Loucy (cell line): ENCODE results near the gene MIPEP.

Experiments used
- H2AFZ ChIP-seq: fragments of 200-600 bp; sonication (generic); 2 replicates; pipeline ENCODE4 v1.6.0; 2016; ENCODE audit warnings: antibody characterized with exemption, mild to moderate bottlenecking, low read length, moderate library complexity
- H3F3A ChIP-seq: fragments of 200-600 bp; 2 replicates; pipeline ENCODE4 v1.6.0; 2016; ENCODE audit warnings: antibody characterized with exemption, low read depth, mild to moderate bottlenecking
- H3K27me3 ChIP-seq: fragments of 200-600 bp; sonication (generic); 2 replicates; pipeline ENCODE4 v1.6.1; 2014; ENCODE audit warnings: low read length, mild to moderate bottlenecking; ENCODE audit not compliant: insufficient read depth, poor library complexity, severe bottlenecking
- H3K36me3 ChIP-seq: fragments of 200-600 bp; sonication (generic); 2 replicates; pipeline ENCODE4 v1.6.1; 2016; ENCODE audit warnings: low read length; ENCODE audit not compliant: insufficient read depth
- H3K4me1 ChIP-seq: fragments of 200-600 bp; sonication (generic); 2 replicates; pipeline ENCODE4 v1.5.1; 2014; ENCODE audit warnings: low read length, mild to moderate bottlenecking; ENCODE audit not compliant: insufficient read depth, poor library complexity, severe bottlenecking
- H3K4me2 ChIP-seq: fragments of 200-600 bp; sonication (generic); 2 replicates; pipeline ENCODE4 v1.6.0; 2014; ENCODE audit warnings: antibody characterized with exemption, low read length, low read depth, mild to moderate bottlenecking; ENCODE audit not compliant: poor library complexity, severe bottlenecking
- H3K4me3 ChIP-seq: fragments of 200-600 bp; sonication (generic); 2 replicates; pipeline ENCODE4 v1.5.1; 2014; ENCODE audit warnings: low read length, mild to moderate bottlenecking, mixed read lengths; ENCODE audit not compliant: poor library complexity, severe bottlenecking
- H3K79me2 ChIP-seq: fragments of 200-600 bp; sonication (generic); 2 replicates; pipeline ENCODE4 v1.6.1; 2014; ENCODE audit warnings: low read length; ENCODE audit not compliant: insufficient read depth
- H3K9ac ChIP-seq: fragments of 200-600 bp; sonication (generic); 2 replicates; pipeline ENCODE4 v1.6.0; 2014; ENCODE audit warnings: mild to moderate bottlenecking, low read depth, low read length, moderate library complexity; ENCODE audit not compliant: poor library complexity, severe bottlenecking
- H3K9me2 ChIP-seq: fragments of 200-600 bp; sonication (generic); replicated peaks from 2 replicates; pipeline ENCODE4 v1.6.1; 2016; ENCODE audit warnings: low read depth, low read length, mixed read lengths
- H3K9me3 ChIP-seq: fragments of 200-600 bp; sonication (generic); 2 replicates; pipeline ENCODE4 v1.6.1; 2014; ENCODE audit warnings: mild to moderate bottlenecking, antibody characterized with exemption, low read length, low read depth; ENCODE audit not compliant: insufficient read depth
- H4K20me1 ChIP-seq: fragments of 200-600 bp; sonication (generic); 2 replicates; pipeline ENCODE4 v1.6.0; 2014; ENCODE audit warnings: antibody characterized with exemption, low read length, mild to moderate bottlenecking; ENCODE audit not compliant: insufficient read depth, poor library complexity, severe bottlenecking
- CTCF ChIP-seq: fragments of 200-600 bp; sonication (generic); conservative IDR thresholded peaks from 2 replicates; pipeline ENCODE4 v1.5.1; 2014; ENCODE audit warnings: mild to moderate bottlenecking, antibody characterized with exemption, low read length
- EZH2phosphoT487 ChIP-seq: fragments of 200-600 bp; IDR thresholded peaks from 2 replicates; pipeline ENCODE4 v1.6.1; 2018; ENCODE audit warnings: antibody characterized with exemption, mild to moderate bottlenecking, moderate library complexity, borderline replicate concordance

MIPEP gene

GRCh38 chr13:23805821-23806220 is 83.4 kb downstream of the MIPEP start:
- no peak overlapping the region for H3K4me3 ChIP-seq
- no peak overlapping the region for H3K9ac ChIP-seq
- no peak overlapping the region for H3K4me2 ChIP-seq
- no peaks in the 10 kb centered on the region for H3K9me2 ChIP-seq
- H2AFZ ChIP-seq, result no peak overlapping the region
- H4K20me1 ChIP-seq, result no peaks in the 10 kb centered on the region
- peaks cover 5% of the 10 kb centered on the region for H3K4me1 ChIP-seq
- H3K9me3 ChIP-seq, result no peaks in the 10 kb centered on the region
- H3K36me3 ChIP-seq, result no peaks in the 10 kb centered on the region
- H3K27me3 ChIP-seq, result no peaks in the 10 kb centered on the region
- H3F3A ChIP-seq, result no peaks in the 10 kb centered on the region
- no peaks in the 10 kb centered on the region for H3K79me2 ChIP-seq
- TF ChIP-seq EZH2phosphoT487 (no peak), CTCF (no peak)

GRCh38 chr13:23805122-23805521 is 84.1 kb downstream of the MIPEP start:
- H2AFZ ChIP-seq, result no peak overlapping the region
- H4K20me1 ChIP-seq, result no peaks in the 10 kb centered on the region
- no peaks in the 10 kb centered on the region for H3K36me3 ChIP-seq
- H3K4me2 ChIP-seq, result no peak overlapping the region
- peaks cover 11% of the 10 kb centered on the region for H3K4me1 ChIP-seq
- H3K4me3 ChIP-seq, result no peak overlapping the region
- no peak overlapping the region for H3K9ac ChIP-seq
- H3F3A ChIP-seq, result no peaks in the 10 kb centered on the region
- H3K27me3 ChIP-seq, result no peaks in the 10 kb centered on the region
- H3K9me2 ChIP-seq, result no peaks in the 10 kb centered on the region
- H3K9me3 ChIP-seq, result no peaks in the 10 kb centered on the region
- no peaks in the 10 kb centered on the region for H3K79me2 ChIP-seq
- TF ChIP-seq CTCF (no peak), EZH2phosphoT487 (no peak)

GRCh38 chr13:23804166-23804565 is 85.0 kb downstream of the MIPEP start:
- H3K9me2 ChIP-seq, result no peaks in the 10 kb centered on the region
- no peaks in the 10 kb centered on the region for H3K79me2 ChIP-seq
- no peak overlapping the region for H3K9ac ChIP-seq
- peaks cover 20% of the 10 kb centered on the region for H3K4me1 ChIP-seq
- no peaks in the 10 kb centered on the region for H3K36me3 ChIP-seq
- H3K9me3 ChIP-seq, result no peaks in the 10 kb centered on the region
- H4K20me1 ChIP-seq, result no peaks in the 10 kb centered on the region
- H3K27me3 ChIP-seq, result no peaks in the 10 kb centered on the region
- TF ChIP-seq CTCF (no peak), EZH2phosphoT487 (no peak)
- H3K4me2 ChIP-seq, result no peak overlapping the region
- no peaks in the 10 kb centered on the region for H3F3A ChIP-seq
- no peak overlapping the region for H2AFZ ChIP-seq
- H3K4me3 ChIP-seq, result no peak overlapping the region
